ENCODE measurements around the gene CFAP20DC. TPM values are rescaled to one million over a fixed set of nuclear protein-coding genes. Genes with fewer than 3 reads are reported as not detected.

Gene CFAP20DC
- total RNA-seq, 1 experiment from 2014 or later = 4.5 TPM

DNA sequence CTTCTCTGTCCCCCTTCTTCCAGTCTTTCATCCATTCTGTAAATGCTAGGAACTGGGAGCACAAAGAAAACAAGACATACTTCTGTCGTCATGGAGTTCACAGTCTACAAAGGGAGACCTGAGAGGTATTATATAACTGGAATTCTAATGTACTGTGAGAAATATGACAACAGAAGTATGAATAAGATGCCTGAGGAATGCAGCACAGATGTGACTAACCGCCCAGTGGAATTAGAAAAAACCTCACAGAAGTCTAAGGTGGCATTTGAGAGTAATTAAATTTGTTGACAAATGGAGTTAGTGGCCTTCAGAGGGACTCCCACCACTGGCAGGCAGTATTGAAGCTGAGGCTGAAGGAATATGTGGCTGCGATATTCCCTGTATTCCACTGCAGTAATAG, 214.7 kb downstream of the CFAP20DC start:
- Histone ChIP-seq H3K79me1 (ENCODE audit: insufficient read depth, low read depth, low read length, poor library complexity, severe bottlenecking) (peaks cover 8% of the 10 kb centered on the region), H2BK15ac (ENCODE audit: low read depth, low read length) (no peak overlapping the region), H2AFZ (ENCODE audit: low read length) (no peak overlapping the region), H2BK120ac (ENCODE audit: low read depth, low read length, poor library complexity, severe bottlenecking) (no peak overlapping the region), H4K91ac (ENCODE audit: insufficient read length, low read depth, low read length) (no peak overlapping the region), H3K4me2 (ENCODE audit: insufficient read depth, insufficient read length, low read length) (no peak overlapping the region), H3K27me3 (ENCODE audit: insufficient read depth, low read length) (no peaks in the 10 kb centered on the region), H4K8ac (replicated peaks; ENCODE audit: insufficient read length, low read depth, low read length) (no peak overlapping the region), H3K23me2 (ENCODE audit: insufficient read length, low read depth, low read length, poor library complexity, severe bottlenecking) (no peaks in the 10 kb centered on the region), H2BK5ac (ENCODE audit: insufficient read length, low read length) (no peak overlapping the region), H2BK12ac (ENCODE audit: insufficient read length, low read depth, low read length) (no peak overlapping the region), H3K14ac (ENCODE audit: insufficient read depth, low read length) (no peak overlapping the region), H3K23ac (ENCODE audit: insufficient read length, low read depth, low read length) (no peak overlapping the region), H3K4ac (ENCODE audit: low read depth, low read length) (no peak overlapping the region), H3K27ac (ENCODE audit: insufficient read length, low read depth, low read length) (no peak overlapping the region), H4K20me1 (ENCODE audit: control insufficient read depth, insufficient read depth, insufficient read length) (no peaks in the 10 kb centered on the region), H3K4me1 (ENCODE audit: insufficient read depth, low read length) (no peaks in the 10 kb centered on the region), H3K9ac (ENCODE audit: extremely low read depth, insufficient read length, low read length) (no peak overlapping the region), H2BK20ac (ENCODE audit: low read depth, low read length, poor library complexity, severe bottlenecking) (no peak overlapping the region), H3K79me2 (ENCODE audit: insufficient read depth, low read length) (0 out of 2 replicates have a peak, but pooled peaks cover 2% of the 10 kb centered on the region), H3K9me3 (ENCODE audit: control insufficient read depth, low read depth, low read length) (no peaks in the 10 kb centered on the region), H3T11ph (ENCODE audit: low read length) (no peak overlapping the region), H3K18ac (ENCODE audit: insufficient read length, low read depth, low read length) (no peak overlapping the region), H3K56ac (ENCODE audit: insufficient read length, low read depth, low read length) (no peak overlapping the region), H2AK5ac (ENCODE audit: insufficient read length, low read length) (no peak overlapping the region), H4K5ac (ENCODE audit: insufficient read length, low read depth, low read length) (no peak overlapping the region)
- Mint-ChIP-seq H3K9me3 (no peaks in the 10 kb centered on the region), H3K27me3 (ENCODE audit: low read depth) (no peaks in the 10 kb centered on the region), H3K4me1 (peaks cover 3 to 5% of the 10 kb centered on the region in 2 experiments; a peak in 1 of 4 replicates), H3K4me3 (no peak overlapping the region), H3K36me3 (ENCODE audit: insufficient read depth in 1 of 3, low read depth in 3 of 3) (peaks cover 0 to 10% (median 5%) of the 10 kb centered on the region in 3 experiments; a peak in 4 of 7 replicates), H3K27ac (no peak overlapping the region; a peak in 1 of 7 replicates)
- DNase-seq = no peak
- TF ChIP-seq, protein P1, sequence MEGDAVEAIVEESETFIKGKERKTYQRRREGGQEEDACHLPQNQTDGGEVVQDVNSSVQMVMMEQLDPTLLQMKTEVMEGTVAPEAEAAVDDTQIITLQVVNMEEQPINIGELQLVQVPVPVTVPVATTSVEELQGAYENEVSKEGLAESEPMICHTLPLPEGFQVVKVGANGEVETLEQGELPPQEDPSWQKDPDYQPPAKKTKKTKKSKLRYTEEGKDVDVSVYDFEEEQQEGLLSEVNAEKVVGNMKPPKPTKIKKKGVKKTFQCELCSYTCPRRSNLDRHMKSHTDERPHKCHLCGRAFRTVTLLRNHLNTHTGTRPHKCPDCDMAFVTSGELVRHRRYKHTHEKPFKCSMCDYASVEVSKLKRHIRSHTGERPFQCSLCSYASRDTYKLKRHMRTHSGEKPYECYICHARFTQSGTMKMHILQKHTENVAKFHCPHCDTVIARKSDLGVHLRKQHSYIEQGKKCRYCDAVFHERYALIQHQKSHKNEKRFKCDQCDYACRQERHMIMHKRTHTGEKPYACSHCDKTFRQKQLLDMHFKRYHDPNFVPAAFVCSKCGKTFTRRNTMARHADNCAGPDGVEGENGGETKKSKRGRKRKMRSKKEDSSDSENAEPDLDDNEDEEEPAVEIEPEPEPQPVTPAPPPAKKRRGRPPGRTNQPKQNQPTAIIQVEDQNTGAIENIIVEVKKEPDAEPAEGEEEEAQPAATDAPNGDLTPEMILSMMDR (conservative IDR thresholded peaks at IDR 0.05) = no peak
- WGBS (ENCODE audit: extremely low coverage, insufficient read length, low lambda C conversion rate) = no CpG with 5 or more reads among the region's 3 CpGs
